ENCODE results near the gene PVALEF. TPM values are rescaled to one million over a fixed set of nuclear protein-coding genes. Genes with fewer than 3 reads are reported as not detected.

Gene PVALEF
- total and polyA plus RNA-seq, 2 experiments from 2014 or later, result not detected

GRCh38 chr17:81187120-81187519, 21.8 kb downstream of the PVALEF start:
- DNase-seq, result no peak
- H3K27ac ChIP-seq, result no peak overlapping the region
- H3K79me2 ChIP-seq (ENCODE audit: insufficient read depth), result no peaks in the 10 kb centered on the region
- no peak overlapping the region for H3K9ac ChIP-seq
- H4K20me1 ChIP-seq (ENCODE audit: insufficient read depth), result no peaks in the 10 kb centered on the region
- H3K9me2 ChIP-seq (ENCODE audit: insufficient read depth), result no peaks in the 10 kb centered on the region
- no peak overlapping the region for H3K4me2 ChIP-seq (ENCODE audit: unreplicated experiment)
- in situ Hi-C loops (cut with MboI), result no loop called here
- no peak overlapping the region for H3K4me3 ChIP-seq
- no peaks in the 10 kb centered on the region for H3K27me3 ChIP-seq (replicated peaks; ENCODE audit: insufficient read depth)
- H3K4me1 ChIP-seq (ENCODE audit: insufficient read depth), result no peaks in the 10 kb centered on the region
- H3F3A ChIP-seq (ENCODE audit: insufficient read depth), result no peaks in the 10 kb centered on the region
- no peak overlapping the region for H2AFZ ChIP-seq
- 92% methylated on average over 10 to 11 of the region's 11 CpGs for WGBS, 2 experiments (ENCODE audit: low coverage in 1 of 2, low lambda C conversion rate in 2 of 2, missing lambda C conversion rate in 2 of 2)
- H3K36me3 ChIP-seq (ENCODE audit: low read depth), result no peaks in the 10 kb centered on the region
- no peak for TF ChIP-seq EZH2phosphoT487 (IDR thresholded peaks at IDR 0.05; ENCODE audit: insufficient read depth, low read depth)
- no peak for TF ChIP-seq EZH2 (IDR thresholded peaks at IDR 0.05; ENCODE audit: insufficient read depth, poor library complexity, severe bottlenecking)
- H3K9me3 ChIP-seq (ENCODE audit: low read depth), result no peaks in the 10 kb centered on the region

- Histone ChIP-seq H2AFZ (no peak overlapping the region), H3K9me2 (ENCODE audit: insufficient read depth) (no peaks in the 10 kb centered on the region), H4K20me1 (ENCODE audit: insufficient read depth) (no peaks in the 10 kb centered on the region), H3K9me3 (ENCODE audit: low read depth) (no peaks in the 10 kb centered on the region), H3K36me3 (ENCODE audit: low read depth) (no peaks in the 10 kb centered on the region), H3K4me2 (ENCODE audit: unreplicated experiment) (no peak overlapping the region), H3K27me3 (replicated peaks; ENCODE audit: insufficient read depth) (no peaks in the 10 kb centered on the region), H3K9ac (no peak overlapping the region), H3K27ac (no peak overlapping the region), H3K4me1 (ENCODE audit: insufficient read depth) (no peaks in the 10 kb centered on the region), H3K4me3 (no peak overlapping the region), H3K79me2 (ENCODE audit: insufficient read depth) (no peaks in the 10 kb centered on the region), H3F3A (ENCODE audit: insufficient read depth) (no peaks in the 10 kb centered on the region)
- in situ Hi-C loops (cut with MboI), result no loop called here
- 83 to 87% methylated on average over 22 to 26 of the region's 26 CpGs for WGBS, 2 experiments (ENCODE audit: low coverage in 1 of 2, low lambda C conversion rate in 2 of 2, missing lambda C conversion rate in 2 of 2)
- no peak for TF ChIP-seq EZH2phosphoT487 (IDR thresholded peaks at IDR 0.05; ENCODE audit: insufficient read depth, low read depth)
- no peak for TF ChIP-seq EZH2 (IDR thresholded peaks at IDR 0.05; ENCODE audit: insufficient read depth, poor library complexity, severe bottlenecking)
- DNase-seq, result no peak
Observed at GRCh38 chr17:81187586-81188490, 22.5 kb downstream of the PVALEF start.

- no peak overlapping the region for H3K9ac ChIP-seq
- WGBS, 2 experiments (ENCODE audit: low coverage in 1 of 2, low lambda C conversion rate in 2 of 2, missing lambda C conversion rate in 2 of 2), result 95 to 98% methylated on average over 12 of the region's 12 CpGs
- H3F3A ChIP-seq (ENCODE audit: insufficient read depth), result no peaks in the 10 kb centered on the region
- no peaks in the 10 kb centered on the region for H4K20me1 ChIP-seq (ENCODE audit: insufficient read depth)
- H3K4me2 ChIP-seq (ENCODE audit: unreplicated experiment), result no peak overlapping the region
- H3K4me1 ChIP-seq (ENCODE audit: insufficient read depth), result no peaks in the 10 kb centered on the region
- no peaks in the 10 kb centered on the region for H3K9me3 ChIP-seq (ENCODE audit: low read depth)
- in situ Hi-C loops (cut with MboI), result no loop called here
- H3K36me3 ChIP-seq (ENCODE audit: low read depth), result no peaks in the 10 kb centered on the region
- DNase-seq, result no peak
- H2AFZ ChIP-seq, result no peak overlapping the region
- TF ChIP-seq EZH2phosphoT487 (IDR thresholded peaks at IDR 0.05; ENCODE audit: insufficient read depth, low read depth) (no peak), EZH2 (IDR thresholded peaks at IDR 0.05; ENCODE audit: insufficient read depth, poor library complexity, severe bottlenecking) (no peak)
- H3K79me2 ChIP-seq (ENCODE audit: insufficient read depth), result no peaks in the 10 kb centered on the region
- H3K4me3 ChIP-seq, result no peak overlapping the region
- H3K9me2 ChIP-seq (ENCODE audit: insufficient read depth), result no peaks in the 10 kb centered on the region
- no peak overlapping the region for H3K27ac ChIP-seq
- no peaks in the 10 kb centered on the region for H3K27me3 ChIP-seq (replicated peaks; ENCODE audit: insufficient read depth)
Observed at GRCh38 chr17:81188491-81188840, 23.2 kb downstream of the PVALEF start.

- Histone ChIP-seq H3K9me3 (ENCODE audit: low read depth) (no peaks in the 10 kb centered on the region), H3K27ac (no peak overlapping the region), H2AFZ (no peak overlapping the region), H4K20me1 (ENCODE audit: insufficient read depth) (no peaks in the 10 kb centered on the region), H3K27me3 (replicated peaks; ENCODE audit: insufficient read depth) (no peaks in the 10 kb centered on the region), H3K4me3 (no peak overlapping the region), H3K9ac (no peak overlapping the region), H3K36me3 (ENCODE audit: low read depth) (no peaks in the 10 kb centered on the region), H3K4me2 (ENCODE audit: unreplicated experiment) (no peak overlapping the region), H3K4me1 (ENCODE audit: insufficient read depth) (no peaks in the 10 kb centered on the region), H3F3A (ENCODE audit: insufficient read depth) (no peaks in the 10 kb centered on the region), H3K79me2 (ENCODE audit: insufficient read depth) (no peaks in the 10 kb centered on the region), H3K9me2 (ENCODE audit: insufficient read depth) (no peaks in the 10 kb centered on the region)
- in situ Hi-C loops (cut with MboI), result no loop called here
- 86 to 95% methylated on average over 7 of the region's 7 CpGs for WGBS, 2 experiments (ENCODE audit: low coverage in 1 of 2, low lambda C conversion rate in 2 of 2, missing lambda C conversion rate in 2 of 2)
- DNase-seq, result no peak
- TF ChIP-seq EZH2 (IDR thresholded peaks at IDR 0.05; ENCODE audit: insufficient read depth, poor library complexity, severe bottlenecking), result no peak
- TF ChIP-seq EZH2phosphoT487 (IDR thresholded peaks at IDR 0.05; ENCODE audit: insufficient read depth, low read depth), result no peak
Observed at GRCh38 chr17:81189016-81189415, 23.7 kb downstream of the PVALEF start.

All from GM23248 (cell line).